ENCODE results near the gene HS3ST5. TPM values are rescaled to one million over a fixed set of nuclear protein-coding genes. Genes with fewer than 3 reads are reported as not detected.

HS3ST5 gene
- total RNA-seq, 1 experiment from 2014 or later, result 8.7 TPM

DNA sequence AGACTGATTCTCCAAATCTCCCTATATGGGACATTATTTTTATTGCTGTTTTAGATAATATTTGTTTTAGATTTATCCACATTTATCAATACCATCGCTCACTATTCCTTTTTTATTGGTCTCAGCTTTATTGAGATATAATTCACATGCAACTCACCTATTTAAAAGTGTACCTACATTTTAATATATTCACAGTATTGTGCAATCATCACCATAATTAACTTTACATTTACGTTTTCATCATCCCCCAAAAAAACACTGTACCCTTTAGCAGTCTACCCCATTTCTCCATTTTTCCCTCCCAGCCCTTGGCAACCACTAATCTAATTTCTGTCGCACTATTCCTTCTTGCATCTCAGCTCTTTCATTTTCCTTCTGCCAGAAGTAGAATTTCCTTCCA lies 261.1 kb downstream of the HS3ST5 start:
- CTCF ChIA-PET, result no interaction called here
- H3K4me1 Mint-ChIP-seq, result peaks cover 25% of the 10 kb centered on the region

More for the DNA sequence above, 261.1 kb downstream of the HS3ST5 start:
- no peak for ATAC-seq
- Mint-ChIP-seq H3K9me3 (peaks cover 11% of the 10 kb centered on the region), H3K27ac (no peak overlapping the region), H3K27me3 (ENCODE audit: low read depth) (no peaks in the 10 kb centered on the region), H3K4me3 (no peak overlapping the region), H3K36me3 (peaks cover 24% of the 10 kb centered on the region)
- POLR2A ChIA-PET, result no interaction called here
- TF ChIP-seq TCF7 (CRISPR knock-in tag; IDR thresholded peaks at IDR 0.05; ENCODE audit: low read depth), result no peak
- TF ChIP-seq, protein P1, sequence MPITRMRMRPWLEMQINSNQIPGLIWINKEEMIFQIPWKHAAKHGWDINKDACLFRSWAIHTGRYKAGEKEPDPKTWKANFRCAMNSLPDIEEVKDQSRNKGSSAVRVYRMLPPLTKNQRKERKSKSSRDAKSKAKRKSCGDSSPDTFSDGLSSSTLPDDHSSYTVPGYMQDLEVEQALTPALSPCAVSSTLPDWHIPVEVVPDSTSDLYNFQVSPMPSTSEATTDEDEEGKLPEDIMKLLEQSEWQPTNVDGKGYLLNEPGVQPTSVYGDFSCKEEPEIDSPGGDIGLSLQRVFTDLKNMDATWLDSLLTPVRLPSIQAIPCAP (CRISPR knock-in tag; IDR thresholded peaks at IDR 0.05), result no peak
- no peak for TF ChIP-seq E2F4 (CRISPR knock-in tag; IDR thresholded peaks at IDR 0.05; ENCODE audit: borderline replicate concordance, low read depth)
- no peak for TF ChIP-seq MAX (CRISPR knock-in tag; IDR thresholded peaks at IDR 0.05)
- TF ChIP-seq, protein P2, sequence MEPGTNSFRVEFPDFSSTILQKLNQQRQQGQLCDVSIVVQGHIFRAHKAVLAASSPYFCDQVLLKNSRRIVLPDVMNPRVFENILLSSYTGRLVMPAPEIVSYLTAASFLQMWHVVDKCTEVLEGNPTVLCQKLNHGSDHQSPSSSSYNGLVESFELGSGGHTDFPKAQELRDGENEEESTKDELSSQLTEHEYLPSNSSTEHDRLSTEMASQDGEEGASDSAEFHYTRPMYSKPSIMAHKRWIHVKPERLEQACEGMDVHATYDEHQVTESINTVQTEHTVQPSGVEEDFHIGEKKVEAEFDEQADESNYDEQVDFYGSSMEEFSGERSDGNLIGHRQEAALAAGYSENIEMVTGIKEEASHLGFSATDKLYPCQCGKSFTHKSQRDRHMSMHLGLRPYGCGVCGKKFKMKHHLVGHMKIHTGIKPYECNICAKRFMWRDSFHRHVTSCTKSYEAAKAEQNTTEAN (CRISPR knock-in tag; IDR thresholded peaks at IDR 0.05), result no peak
- TF ChIP-seq MXD4 (CRISPR knock-in tag; IDR thresholded peaks at IDR 0.05; ENCODE audit: borderline replicate concordance), result no peak
- TF ChIP-seq, protein P3, sequence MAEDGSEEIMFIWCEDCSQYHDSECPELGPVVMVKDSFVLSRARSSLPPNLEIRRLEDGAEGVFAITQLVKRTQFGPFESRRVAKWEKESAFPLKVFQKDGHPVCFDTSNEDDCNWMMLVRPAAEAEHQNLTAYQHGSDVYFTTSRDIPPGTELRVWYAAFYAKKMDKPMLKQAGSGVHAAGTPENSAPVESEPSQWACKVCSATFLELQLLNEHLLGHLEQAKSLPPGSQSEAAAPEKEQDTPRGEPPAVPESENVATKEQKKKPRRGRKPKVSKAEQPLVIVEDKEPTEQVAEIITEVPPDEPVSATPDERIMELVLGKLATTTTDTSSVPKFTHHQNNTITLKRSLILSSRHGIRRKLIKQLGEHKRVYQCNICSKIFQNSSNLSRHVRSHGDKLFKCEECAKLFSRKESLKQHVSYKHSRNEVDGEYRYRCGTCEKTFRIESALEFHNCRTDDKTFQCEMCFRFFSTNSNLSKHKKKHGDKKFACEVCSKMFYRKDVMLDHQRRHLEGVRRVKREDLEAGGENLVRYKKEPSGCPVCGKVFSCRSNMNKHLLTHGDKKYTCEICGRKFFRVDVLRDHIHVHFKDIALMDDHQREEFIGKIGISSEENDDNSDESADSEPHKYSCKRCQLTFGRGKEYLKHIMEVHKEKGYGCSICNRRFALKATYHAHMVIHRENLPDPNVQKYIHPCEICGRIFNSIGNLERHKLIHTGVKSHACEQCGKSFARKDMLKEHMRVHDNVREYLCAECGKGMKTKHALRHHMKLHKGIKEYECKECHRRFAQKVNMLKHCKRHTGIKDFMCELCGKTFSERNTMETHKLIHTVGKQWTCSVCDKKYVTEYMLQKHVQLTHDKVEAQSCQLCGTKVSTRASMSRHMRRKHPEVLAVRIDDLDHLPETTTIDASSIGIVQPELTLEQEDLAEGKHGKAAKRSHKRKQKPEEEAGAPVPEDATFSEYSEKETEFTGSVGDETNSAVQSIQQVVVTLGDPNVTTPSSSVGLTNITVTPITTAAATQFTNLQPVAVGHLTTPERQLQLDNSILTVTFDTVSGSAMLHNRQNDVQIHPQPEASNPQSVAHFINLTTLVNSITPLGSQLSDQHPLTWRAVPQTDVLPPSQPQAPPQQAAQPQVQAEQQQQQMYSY (CRISPR knock-in tag; IDR thresholded peaks at IDR 0.05), result no peak
- no peak for TF ChIP-seq ZNF396 (CRISPR knock-in tag; IDR thresholded peaks at IDR 0.05; ENCODE audit: borderline replicate concordance)
- TF ChIP-seq, protein P4, sequence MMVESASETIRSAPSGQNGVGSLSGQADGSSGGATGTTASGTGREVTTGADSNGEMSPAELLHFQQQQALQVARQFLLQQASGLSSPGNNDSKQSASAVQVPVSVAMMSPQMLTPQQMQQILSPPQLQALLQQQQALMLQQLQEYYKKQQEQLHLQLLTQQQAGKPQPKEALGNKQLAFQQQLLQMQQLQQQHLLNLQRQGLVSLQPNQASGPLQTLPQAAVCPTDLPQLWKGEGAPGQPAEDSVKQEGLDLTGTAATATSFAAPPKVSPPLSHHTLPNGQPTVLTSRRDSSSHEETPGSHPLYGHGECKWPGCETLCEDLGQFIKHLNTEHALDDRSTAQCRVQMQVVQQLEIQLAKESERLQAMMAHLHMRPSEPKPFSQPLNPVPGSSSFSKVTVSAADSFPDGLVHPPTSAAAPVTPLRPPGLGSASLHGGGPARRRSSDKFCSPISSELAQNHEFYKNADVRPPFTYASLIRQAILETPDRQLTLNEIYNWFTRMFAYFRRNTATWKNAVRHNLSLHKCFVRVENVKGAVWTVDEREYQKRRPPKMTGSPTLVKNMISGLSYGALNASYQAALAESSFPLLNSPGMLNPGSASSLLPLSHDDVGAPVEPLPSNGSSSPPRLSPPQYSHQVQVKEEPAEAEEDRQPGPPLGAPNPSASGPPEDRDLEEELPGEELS (CRISPR knock-in tag; IDR thresholded peaks at IDR 0.05), result no peak
- TF ChIP-seq IRF2 (CRISPR knock-in tag; IDR thresholded peaks at IDR 0.05; ENCODE audit: borderline replicate concordance, low read depth), result no peak
- no peak for TF ChIP-seq ZNF423 (CRISPR knock-in tag; IDR thresholded peaks at IDR 0.05)
- TF ChIP-seq, protein P5, sequence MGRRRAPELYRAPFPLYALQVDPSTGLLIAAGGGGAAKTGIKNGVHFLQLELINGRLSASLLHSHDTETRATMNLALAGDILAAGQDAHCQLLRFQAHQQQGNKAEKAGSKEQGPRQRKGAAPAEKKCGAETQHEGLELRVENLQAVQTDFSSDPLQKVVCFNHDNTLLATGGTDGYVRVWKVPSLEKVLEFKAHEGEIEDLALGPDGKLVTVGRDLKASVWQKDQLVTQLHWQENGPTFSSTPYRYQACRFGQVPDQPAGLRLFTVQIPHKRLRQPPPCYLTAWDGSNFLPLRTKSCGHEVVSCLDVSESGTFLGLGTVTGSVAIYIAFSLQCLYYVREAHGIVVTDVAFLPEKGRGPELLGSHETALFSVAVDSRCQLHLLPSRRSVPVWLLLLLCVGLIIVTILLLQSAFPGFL (CRISPR knock-in tag; IDR thresholded peaks at IDR 0.05; ENCODE audit: borderline replicate concordance), result no peak
- TF ChIP-seq ATF2 (CRISPR knock-in tag; IDR thresholded peaks at IDR 0.05; ENCODE audit: borderline replicate concordance, low read depth), result no peak
- no peak for TF ChIP-seq ERG (CRISPR knock-in tag; IDR thresholded peaks at IDR 0.05)
- TF ChIP-seq ARID4B (CRISPR knock-in tag; IDR thresholded peaks at IDR 0.05; ENCODE audit: borderline replicate concordance), result no peak
- no peak for TF ChIP-seq MYBL2 (CRISPR knock-in tag; IDR thresholded peaks at IDR 0.05)
- TF ChIP-seq CBFB (CRISPR knock-in tag; IDR thresholded peaks at IDR 0.05; ENCODE audit: low read depth), result no peak
- no peak for DNase-seq (ENCODE audit: low spot score)

Data from WTC11 (cell line).